ENCODE measurements around the gene PHLDB2. TPM values are rescaled to one million over a fixed set of nuclear protein-coding genes. Genes with fewer than 3 reads are reported as not detected.

PHLDB2 gene
- total RNA-seq, 1 donor from 2014 or later, result 170 TPM

GRCh38 chr3:112013058-112013783 is 154.2 kb downstream of the PHLDB2 start:
- H3K9me3 Mint-ChIP-seq (ENCODE audit: unreplicated experiment), result peaks cover 1% of the 10 kb centered on the region
- H3K9me3 ChIP-seq (ENCODE audit: insufficient read depth, low read depth, low read length), result no peaks in the 10 kb centered on the region
- TF ChIP-seq EZH2 (IDR thresholded peaks at IDR 0.05; ENCODE audit: insufficient read depth, low read length) (no peak), CTCF (IDR thresholded peaks at IDR 0.05; ENCODE audit: insufficient read depth, low read depth, low read length) (peak; percentile 73)
- H3K27me3 Mint-ChIP-seq (ENCODE audit: low read depth, unreplicated experiment), result no peaks in the 10 kb centered on the region
- H3K79me2 ChIP-seq (ENCODE audit: insufficient read depth, low read length), result no peaks in the 10 kb centered on the region
- H3K4me3 Mint-ChIP-seq (ENCODE audit: unreplicated experiment), result no peak overlapping the region
- H3K36me3 ChIP-seq (ENCODE audit: insufficient read depth, low read length), result peaks cover 12% of the 10 kb centered on the region
- H2AFZ ChIP-seq (ENCODE audit: low read depth, low read length), result peak overlapping the region; percentile 52
- H3K9ac ChIP-seq (ENCODE audit: low read length), result no peak overlapping the region
- H3K36me3 Mint-ChIP-seq (ENCODE audit: low read depth, unreplicated experiment), result no peaks in the 10 kb centered on the region
- peak; percentile 51 for DNase-seq (ENCODE audit: low read depth)
- H3K4me2 ChIP-seq (ENCODE audit: low read length), result peak overlapping the region; percentile 4
- H3K4me1 ChIP-seq (ENCODE audit: insufficient read depth, low read length), result peaks cover 3% of the 10 kb centered on the region
- H4K20me1 ChIP-seq (ENCODE audit: insufficient read depth, low read length), result no peaks in the 10 kb centered on the region
- no peak overlapping the region for H3K27ac ChIP-seq (ENCODE audit: low read depth, low read length)
- no peaks in the 10 kb centered on the region for H3K27me3 ChIP-seq (ENCODE audit: insufficient read depth, low read length)
- no peak overlapping the region for H3K4me3 ChIP-seq (ENCODE audit: insufficient read depth, low read depth, low read length)
- peak; percentile 37 for FAIRE-seq
- H3K4me1 Mint-ChIP-seq (ENCODE audit: low read depth, unreplicated experiment), result peaks cover 13% of the 10 kb centered on the region
- H3K27ac Mint-ChIP-seq (ENCODE audit: unreplicated experiment), result no peak overlapping the region

GRCh38 chr3:112013784-112014143 is 154.7 kb downstream of the PHLDB2 start:
- no peak overlapping the region for H3K4me2 ChIP-seq (ENCODE audit: low read length)
- no peak overlapping the region for H3K4me3 Mint-ChIP-seq (ENCODE audit: unreplicated experiment)
- H3K27me3 Mint-ChIP-seq (ENCODE audit: low read depth, unreplicated experiment), result no peaks in the 10 kb centered on the region

More at GRCh38 chr3:112013784-112014143, 154.7 kb downstream of the PHLDB2 start:
- Histone ChIP-seq H3K27ac (ENCODE audit: low read depth, low read length) (no peak overlapping the region), H3K4me3 (ENCODE audit: insufficient read depth, low read depth, low read length) (no peak overlapping the region), H3K9me3 (ENCODE audit: insufficient read depth, low read depth, low read length) (no peaks in the 10 kb centered on the region), H4K20me1 (ENCODE audit: insufficient read depth, low read length) (no peaks in the 10 kb centered on the region), H3K36me3 (ENCODE audit: insufficient read depth, low read length) (peaks cover 10% of the 10 kb centered on the region), H3K27me3 (ENCODE audit: insufficient read depth, low read length) (no peaks in the 10 kb centered on the region), H3K79me2 (ENCODE audit: insufficient read depth, low read length) (no peaks in the 10 kb centered on the region), H3K4me1 (ENCODE audit: insufficient read depth, low read length) (peaks cover 3% of the 10 kb centered on the region), H2AFZ (ENCODE audit: low read depth, low read length) (no peak overlapping the region), H3K9ac (ENCODE audit: low read length) (no peak overlapping the region)
- DNase-seq (ENCODE audit: low read depth) (no peak), FAIRE-seq (no peak)
- no peaks in the 10 kb centered on the region for H3K36me3 Mint-ChIP-seq (ENCODE audit: low read depth, unreplicated experiment)
- H3K4me1 Mint-ChIP-seq (ENCODE audit: low read depth, unreplicated experiment), result peaks cover 13% of the 10 kb centered on the region
- TF ChIP-seq CTCF (IDR thresholded peaks at IDR 0.05; ENCODE audit: insufficient read depth, low read depth, low read length) (no peak), EZH2 (IDR thresholded peaks at IDR 0.05; ENCODE audit: insufficient read depth, low read length) (no peak)
- no peak overlapping the region for H3K27ac Mint-ChIP-seq (ENCODE audit: unreplicated experiment)
- peaks cover 1% of the 10 kb centered on the region for H3K9me3 Mint-ChIP-seq (ENCODE audit: unreplicated experiment)
